ENCODE data around the gene VSTM2B. TPM values are rescaled to one million over a fixed set of nuclear protein-coding genes. Genes with fewer than 3 reads are reported as not detected.
A peak's percentile ranks its signal among the peaks of the same experiment; 100 is the strongest.

Gene VSTM2B
- total RNA-seq, 1 donor from 2014 or later: 0.21 TPM

DNA sequence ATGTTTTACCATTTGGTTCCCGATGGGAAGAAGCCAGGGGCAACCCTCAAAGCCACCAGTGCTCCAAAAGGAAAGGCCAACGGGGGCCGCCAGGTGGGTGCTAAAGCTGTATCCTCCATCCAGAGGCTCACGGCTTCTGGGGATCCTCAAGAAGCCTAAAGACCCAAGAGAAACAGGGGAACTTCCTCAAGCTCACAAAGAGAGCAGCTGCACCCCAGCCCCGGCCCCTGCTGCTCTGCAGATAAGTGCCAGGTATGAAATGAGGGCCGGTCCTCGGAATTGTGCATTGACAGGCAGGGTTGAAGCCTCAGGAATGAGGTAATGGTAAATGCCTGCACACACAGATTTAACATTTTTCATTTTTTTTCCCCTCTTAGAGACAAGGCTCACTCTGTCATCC, 72.2 kb downstream of the VSTM2B start:
- H3K27me3 Mint-ChIP-seq (ENCODE audit: low read depth): peaks cover 54% of the 10 kb centered on the region
- H3K4me3 Mint-ChIP-seq: no peak overlapping the region
- H3K36me3 Mint-ChIP-seq (ENCODE audit: low read depth): no peaks in the 10 kb centered on the region

DNA sequence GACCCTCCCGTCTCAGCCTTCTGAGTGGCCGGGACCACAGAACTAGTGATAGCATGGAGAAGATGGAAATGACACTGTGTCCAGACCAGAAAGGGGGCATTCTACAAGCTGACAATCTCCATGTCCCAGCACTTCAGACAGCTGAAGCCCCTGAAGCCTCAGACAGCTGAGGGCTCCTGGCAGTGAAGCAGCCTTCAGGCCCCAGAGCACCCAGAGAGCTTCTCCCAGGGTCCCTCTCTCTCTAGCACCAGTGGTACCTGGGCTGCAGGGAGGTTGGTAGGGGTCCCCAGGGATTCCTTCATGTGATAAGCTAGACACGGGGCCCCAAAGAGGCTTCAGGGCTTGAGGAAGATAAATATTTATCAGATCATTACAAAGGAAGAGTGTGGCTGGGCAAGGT, 72.7 kb downstream of the VSTM2B start:
- Mint-ChIP-seq H3K9me3 (no peaks in the 10 kb centered on the region), H3K27ac (ENCODE audit: unreplicated experiment) (peak overlapping the region; percentile 57), H3K36me3 (ENCODE audit: low read depth) (no peaks in the 10 kb centered on the region), H3K4me1 (peaks cover 20% of the 10 kb centered on the region), H3K27me3 (ENCODE audit: low read depth) (peaks cover 52% of the 10 kb centered on the region), H3K4me3 (no peak overlapping the region)
- no peak for DNase-seq (ENCODE audit: low read depth, low spot score)
- TF ChIP-seq, protein P1, sequence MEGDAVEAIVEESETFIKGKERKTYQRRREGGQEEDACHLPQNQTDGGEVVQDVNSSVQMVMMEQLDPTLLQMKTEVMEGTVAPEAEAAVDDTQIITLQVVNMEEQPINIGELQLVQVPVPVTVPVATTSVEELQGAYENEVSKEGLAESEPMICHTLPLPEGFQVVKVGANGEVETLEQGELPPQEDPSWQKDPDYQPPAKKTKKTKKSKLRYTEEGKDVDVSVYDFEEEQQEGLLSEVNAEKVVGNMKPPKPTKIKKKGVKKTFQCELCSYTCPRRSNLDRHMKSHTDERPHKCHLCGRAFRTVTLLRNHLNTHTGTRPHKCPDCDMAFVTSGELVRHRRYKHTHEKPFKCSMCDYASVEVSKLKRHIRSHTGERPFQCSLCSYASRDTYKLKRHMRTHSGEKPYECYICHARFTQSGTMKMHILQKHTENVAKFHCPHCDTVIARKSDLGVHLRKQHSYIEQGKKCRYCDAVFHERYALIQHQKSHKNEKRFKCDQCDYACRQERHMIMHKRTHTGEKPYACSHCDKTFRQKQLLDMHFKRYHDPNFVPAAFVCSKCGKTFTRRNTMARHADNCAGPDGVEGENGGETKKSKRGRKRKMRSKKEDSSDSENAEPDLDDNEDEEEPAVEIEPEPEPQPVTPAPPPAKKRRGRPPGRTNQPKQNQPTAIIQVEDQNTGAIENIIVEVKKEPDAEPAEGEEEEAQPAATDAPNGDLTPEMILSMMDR (conservative IDR thresholded peaks at IDR 0.05): no peak

More for the DNA sequence above, 72.2 kb downstream of the VSTM2B start:
- H3K9me3 Mint-ChIP-seq: no peaks in the 10 kb centered on the region
- TF ChIP-seq, protein P1 (conservative IDR thresholded peaks at IDR 0.05): no peak
- DNase-seq (ENCODE audit: low read depth, low spot score): no peak
- peaks cover 20% of the 10 kb centered on the region for H3K4me1 Mint-ChIP-seq
- H3K27ac Mint-ChIP-seq (ENCODE audit: unreplicated experiment): no peak overlapping the region

DNA sequence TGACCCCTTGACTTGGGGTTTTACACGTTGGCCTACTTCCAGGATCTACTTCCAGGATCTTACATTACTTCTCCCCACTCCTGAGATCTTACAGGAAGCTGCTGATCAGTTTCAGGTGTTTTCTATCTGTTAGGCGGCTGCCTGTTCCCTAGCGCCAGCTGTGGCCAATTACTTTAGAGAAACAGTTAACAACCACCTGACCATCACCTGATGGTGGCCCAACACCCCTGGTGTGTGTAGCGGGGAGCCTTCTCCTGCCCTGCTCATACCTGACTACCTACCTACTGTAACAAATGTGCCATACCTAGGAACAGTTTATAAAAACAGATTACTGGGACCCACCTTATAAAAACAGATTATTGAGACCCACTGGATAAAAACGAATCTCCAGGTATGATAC, 77.5 kb downstream of the VSTM2B start:
- Mint-ChIP-seq H3K9me3 (no peaks in the 10 kb centered on the region), H3K4me3 (peak overlapping the region; percentile 69), H3K27ac (ENCODE audit: unreplicated experiment) (no peak overlapping the region), H3K27me3 (ENCODE audit: low read depth) (peaks cover 10% of the 10 kb centered on the region), H3K36me3 (ENCODE audit: low read depth) (no peaks in the 10 kb centered on the region), H3K4me1 (peaks cover 11% of the 10 kb centered on the region)
- no peak for DNase-seq (ENCODE audit: low read depth, low spot score)
- TF ChIP-seq, protein P1 (conservative IDR thresholded peaks at IDR 0.05): no peak

DNA sequence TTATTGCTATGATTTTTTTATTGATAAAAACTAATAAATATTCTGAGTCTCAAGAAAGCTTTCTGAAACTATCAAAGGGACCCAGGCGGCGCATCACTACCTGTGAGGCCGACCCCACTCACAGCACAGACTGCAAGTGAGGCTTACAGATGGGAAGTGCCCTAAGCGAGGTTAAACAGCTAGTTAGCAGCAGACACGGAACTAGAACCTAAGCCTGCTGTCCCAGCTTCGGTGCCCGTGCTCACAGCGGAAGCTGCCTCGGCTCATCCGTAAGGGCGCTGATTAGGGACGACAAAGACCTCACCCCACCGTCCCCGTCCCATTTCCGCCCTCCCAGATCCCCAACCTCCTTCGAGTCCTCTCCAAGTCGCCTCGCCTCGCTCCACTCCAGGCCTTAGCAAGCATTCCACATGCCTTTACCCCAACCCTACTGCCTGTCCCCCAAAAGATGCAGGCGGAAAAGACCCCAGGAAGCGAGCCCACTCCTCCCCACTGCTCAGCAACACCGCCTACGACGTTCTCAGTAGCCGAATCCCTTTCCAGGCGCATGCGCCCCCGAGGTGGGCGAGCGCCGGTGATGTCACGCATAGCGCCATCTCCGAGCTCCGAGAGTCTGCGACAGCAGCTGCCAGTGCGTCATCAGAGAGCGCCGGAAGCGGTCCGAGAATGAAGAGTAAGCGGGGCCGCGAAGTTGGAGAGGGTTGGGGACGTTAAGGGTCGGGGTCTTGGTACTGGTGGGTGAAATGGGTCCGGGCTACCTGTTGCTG, 80.0 kb downstream of the VSTM2B start, which contains the start of gene POP4:
TSS of gene POP4 (plus strand) at position 631 of the 767 bp plus-strand sequence. CDS start at position 667, 36 bp downstream.
- peak; percentile 92 for DNase-seq (ENCODE audit: low read depth, low spot score)
- peaks cover 16% of the 10 kb centered on the region for H3K4me1 Mint-ChIP-seq
- TF ChIP-seq, protein P1 (conservative IDR thresholded peaks at IDR 0.05): no peak
- peak within 1 kb of the TSS; percentile 100 for H3K4me3 Mint-ChIP-seq
- H3K36me3 Mint-ChIP-seq (ENCODE audit: low read depth): no peaks in the 10 kb centered on the region
- H3K27me3 Mint-ChIP-seq (ENCODE audit: low read depth): peaks cover 3% of the 10 kb centered on the region
- H3K9me3 Mint-ChIP-seq: no peaks in the 10 kb centered on the region
- H3K27ac Mint-ChIP-seq (ENCODE audit: unreplicated experiment): peak within 1 kb of the TSS; percentile 100

DNA sequence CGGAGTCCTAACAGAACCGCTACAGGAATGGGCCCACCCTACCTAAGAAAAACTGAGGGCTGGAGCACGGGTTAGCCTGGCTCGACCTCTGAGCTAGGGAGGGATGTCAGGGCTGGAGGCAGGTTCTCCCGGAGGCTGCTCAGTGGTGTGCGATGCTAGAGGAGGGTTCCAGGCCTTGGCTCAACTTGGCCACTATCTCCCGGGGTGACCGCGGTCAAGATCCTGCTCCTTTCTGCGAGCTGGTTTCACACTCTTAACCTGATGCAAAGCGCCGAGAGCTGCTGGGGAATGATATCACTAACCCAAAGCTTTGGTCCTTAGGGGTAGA, 80.6 kb downstream of the VSTM2B start:
- peak overlapping the region; percentile 100 for H3K4me3 Mint-ChIP-seq
- no peaks in the 10 kb centered on the region for H3K9me3 Mint-ChIP-seq
- H3K36me3 Mint-ChIP-seq (ENCODE audit: low read depth): no peaks in the 10 kb centered on the region
- H3K4me1 Mint-ChIP-seq: peaks cover 17% of the 10 kb centered on the region
- DNase-seq (ENCODE audit: low read depth, low spot score): no peak
- H3K27me3 Mint-ChIP-seq (ENCODE audit: low read depth): no peaks in the 10 kb centered on the region
- TF ChIP-seq, protein P1 (conservative IDR thresholded peaks at IDR 0.05): no peak
- peak overlapping the region; percentile 100 for H3K27ac Mint-ChIP-seq (ENCODE audit: unreplicated experiment)
